GM23248 (cell line): ENCODE results near the gene MAPK8IP1. TPM values are rescaled to one million over a fixed set of nuclear protein-coding genes. Genes with fewer than 3 reads are reported as not detected.

Experiments used
- DNase-seq: peaks from one replicate; pipeline ENCODE4 v3.0.0-alpha.2; 2015
- H2AFZ ChIP-seq: fragments of 200-600 bp; sonication (generic); 2 replicates; pipeline ENCODE4 v1.6.1; 2016; ENCODE audit warnings: antibody characterized with exemption
- H3F3A ChIP-seq: fragments of 200-600 bp; sonication (generic); 2 replicates; pipeline ENCODE4 v1.6.1; 2016; ENCODE audit warnings: mild to moderate bottlenecking, antibody characterized with exemption, mixed run types; ENCODE audit not compliant: insufficient read depth
- H3K27ac ChIP-seq: fragments of 200-600 bp; sonication (generic); 2 replicates; pipeline ENCODE4 v1.5.1; 2016; ENCODE audit warnings: mild to moderate bottlenecking
- H3K27me3 ChIP-seq: fragments of 200-600 bp; sonication (generic); replicated peaks from 2 replicates; pipeline ENCODE4 v1.6.1; 2016; ENCODE audit warnings: mild to moderate bottlenecking; ENCODE audit not compliant: insufficient read depth
- H3K36me3 ChIP-seq: fragments of 200-600 bp; sonication (generic); 2 replicates; pipeline ENCODE4 v1.6.1; 2016; ENCODE audit warnings: low read depth, mild to moderate bottlenecking
- H3K4me1 ChIP-seq: fragments of 200-600 bp; sonication (generic); 2 replicates; pipeline ENCODE4 v1.6.1; 2016; ENCODE audit warnings: mild to moderate bottlenecking; ENCODE audit not compliant: insufficient read depth
- H3K4me2 ChIP-seq: fragments of 200-600 bp; sonication (generic); one replicate; pipeline ENCODE4 v1.6.1; 2016; ENCODE audit warnings: mild to moderate bottlenecking; ENCODE audit not compliant: unreplicated experiment
- H3K4me3 ChIP-seq: fragments of 200-600 bp; sonication (generic); 2 replicates; pipeline ENCODE4 v1.5.1; 2016; ENCODE audit warnings: mild to moderate bottlenecking
- H3K79me2 ChIP-seq: fragments of 200-600 bp; sonication (generic); 2 replicates; pipeline ENCODE4 v1.6.1; 2016; ENCODE audit warnings: mild to moderate bottlenecking; ENCODE audit not compliant: insufficient read depth
- H3K9ac ChIP-seq: fragments of 200-600 bp; sonication (generic); 2 replicates; pipeline ENCODE4 v1.6.1; 2016; ENCODE audit warnings: mild to moderate bottlenecking
- H3K9me2 ChIP-seq: fragments of 200-600 bp; sonication (generic); 2 replicates; pipeline ENCODE4 v1.6.1; 2016; ENCODE audit warnings: mixed run types, mild to moderate bottlenecking, moderate library complexity; ENCODE audit not compliant: insufficient read depth
- H3K9me3 ChIP-seq: fragments of 200-600 bp; sonication (generic); one replicate; pipeline ENCODE4 v1.6.1; 2017; ENCODE audit warnings: low read depth
- H4K20me1 ChIP-seq: fragments of 200-600 bp; sonication (generic); 2 replicates; pipeline ENCODE4 v1.6.0; 2016; ENCODE audit not compliant: insufficient read depth
- EZH2 ChIP-seq: fragments of 200-600 bp; sonication (generic); IDR thresholded peaks from 2 replicates; pipeline ENCODE4 v1.6.1; 2018; ENCODE audit warnings: antibody characterized with exemption, mild to moderate bottlenecking; ENCODE audit not compliant: insufficient read depth, poor library complexity, severe bottlenecking
- EZH2phosphoT487 ChIP-seq: fragments of 200-600 bp; sonication (generic); IDR thresholded peaks from 2 replicates; pipeline ENCODE4 v1.6.1; 2018; ENCODE audit warnings: antibody characterized with exemption, moderate library complexity, mild to moderate bottlenecking, low read depth; ENCODE audit not compliant: insufficient read depth
- WGBS, 2 experiments: methylation state at CpG; one replicate each; pipeline ENCODE4 v1.1.6; 2015 to 2017; ENCODE audit warnings: low lambda C conversion rate in 2 of 2, low coverage in 1 of 2; ENCODE audit errors: missing lambda C conversion rate in 2 of 2; 5-methylcytosine and 5-hydroxymethylcytosine counted together
- in situ Hi-C: fragments of 300-500 bp; cut with MboI; formaldehyde crosslinking; loops from 2 replicates; pipeline ENCODE4 v1.15.0; 2020
- polyA plus RNA-seq: library from polyadenylated mRNA; unstranded; fragments of >200 nt; fragmentation: Nextera tagmentation; extraction: Ambion mirVana; gene quantifications from 2 replicates; pipeline ENCODE4 v1.2.1, GENCODE V29; 2016
- total RNA-seq: library from RNA; depleted of rRNA; stranded (reverse); fragments of >200 nt; shearing (Covaris generic); gene quantifications from 2 replicates; pipeline ENCODE4 v1.2.3, GENCODE V29; 2014

MAPK8IP1 gene
- total and polyA plus RNA-seq, 2 experiments from 2014 or later: 1.8 to 9.5 TPM

- WGBS, 2 experiments: 88 to 89% methylated on average over 10 of the region's 10 CpGs
- H3K27me3 ChIP-seq: no peaks in the 10 kb centered on the region
- H3K4me2 ChIP-seq: no peak overlapping the region
- no peaks in the 10 kb centered on the region for H4K20me1 ChIP-seq
- no peaks in the 10 kb centered on the region for H3F3A ChIP-seq
- no peak overlapping the region for H3K27ac ChIP-seq
- peaks cover 15% of the 10 kb centered on the region for H3K36me3 ChIP-seq
- in situ Hi-C loops: no loop called here
- no peaks in the 10 kb centered on the region for H3K4me1 ChIP-seq
- H3K9ac ChIP-seq: no peak overlapping the region
- no peaks in the 10 kb centered on the region for H3K9me2 ChIP-seq
- no peak for DNase-seq
- no peak overlapping the region for H2AFZ ChIP-seq
- no peaks in the 10 kb centered on the region for H3K9me3 ChIP-seq
- TF ChIP-seq EZH2 (no peak), EZH2phosphoT487 (no peak)
- no peaks in the 10 kb centered on the region for H3K79me2 ChIP-seq
- no peak overlapping the region for H3K4me3 ChIP-seq
Observed at GRCh38 chr11:45931739-45932138, 46.3 kb downstream of the MAPK8IP1 start.

GRCh38 chr11:45932217-45932616, 46.8 kb downstream of the MAPK8IP1 start:
- Histone ChIP-seq H3K9me3 (no peaks in the 10 kb centered on the region), H3K79me2 (no peaks in the 10 kb centered on the region), H3K4me3 (no peak overlapping the region), H3F3A (no peaks in the 10 kb centered on the region), H3K36me3 (peaks cover 19% of the 10 kb centered on the region), H3K4me2 (no peak overlapping the region), H4K20me1 (no peaks in the 10 kb centered on the region), H3K27ac (no peak overlapping the region), H3K27me3 (no peaks in the 10 kb centered on the region), H2AFZ (no peak overlapping the region), H3K4me1 (no peaks in the 10 kb centered on the region), H3K9ac (no peak overlapping the region), H3K9me2 (no peaks in the 10 kb centered on the region)
- in situ Hi-C loops: no loop called here
- DNase-seq: no peak
- 86 to 87% methylated on average over 8 of the region's 8 CpGs for WGBS, 2 experiments
- no peak for TF ChIP-seq EZH2phosphoT487
- no peak for TF ChIP-seq EZH2

DNA sequence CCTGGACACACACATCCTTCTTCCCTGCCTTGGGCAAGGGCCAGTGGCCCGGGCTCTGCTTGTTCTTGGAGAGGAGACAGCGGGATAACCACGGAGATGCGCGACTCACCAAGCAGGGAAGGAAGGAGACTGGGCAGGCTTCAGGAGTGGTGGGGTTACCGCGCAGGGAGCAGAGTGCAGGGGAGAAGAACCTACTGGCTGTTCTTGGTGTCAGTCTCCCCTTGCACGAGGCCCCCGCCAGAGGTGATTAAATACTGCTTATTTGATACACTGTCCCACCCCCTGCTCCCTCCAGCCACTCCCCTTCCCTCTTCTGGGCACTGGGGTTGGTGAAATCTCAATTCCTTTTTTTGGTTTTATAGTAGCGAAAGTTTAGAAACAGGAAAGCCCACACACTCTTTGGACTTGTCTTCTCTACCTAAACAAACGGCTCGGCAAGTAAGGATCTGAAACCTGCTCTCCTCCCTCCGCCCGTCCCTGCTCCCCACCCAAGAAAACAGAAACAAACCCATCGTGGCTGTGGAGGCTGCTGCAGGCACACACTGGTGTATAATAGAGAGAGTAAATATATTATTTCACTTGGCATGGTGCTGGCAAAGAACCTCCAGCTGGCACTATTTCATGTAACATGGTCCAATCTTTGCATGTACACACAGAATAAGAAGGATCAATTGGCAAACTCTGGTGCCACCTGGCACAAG, 47.8 kb downstream of the MAPK8IP1 start:
- Histone ChIP-seq H3K9ac (no peak overlapping the region), H4K20me1 (no peaks in the 10 kb centered on the region), H3K27ac (no peak overlapping the region), H3K9me3 (no peaks in the 10 kb centered on the region), H3K9me2 (no peaks in the 10 kb centered on the region), H3K27me3 (no peaks in the 10 kb centered on the region), H3K4me3 (no peak overlapping the region), H3F3A (no peaks in the 10 kb centered on the region), H3K79me2 (no peaks in the 10 kb centered on the region), H3K4me2 (no peak overlapping the region), H2AFZ (no peak overlapping the region), H3K4me1 (no peaks in the 10 kb centered on the region), H3K36me3 (peaks cover 20% of the 10 kb centered on the region)
- in situ Hi-C loops: no loop called here
- WGBS, 2 experiments: 86 to 89% methylated on average over 15 of the region's 15 CpGs
- TF ChIP-seq EZH2 (no peak), EZH2phosphoT487 (no peak)
- DNase-seq: peak; percentile 31

DNA sequence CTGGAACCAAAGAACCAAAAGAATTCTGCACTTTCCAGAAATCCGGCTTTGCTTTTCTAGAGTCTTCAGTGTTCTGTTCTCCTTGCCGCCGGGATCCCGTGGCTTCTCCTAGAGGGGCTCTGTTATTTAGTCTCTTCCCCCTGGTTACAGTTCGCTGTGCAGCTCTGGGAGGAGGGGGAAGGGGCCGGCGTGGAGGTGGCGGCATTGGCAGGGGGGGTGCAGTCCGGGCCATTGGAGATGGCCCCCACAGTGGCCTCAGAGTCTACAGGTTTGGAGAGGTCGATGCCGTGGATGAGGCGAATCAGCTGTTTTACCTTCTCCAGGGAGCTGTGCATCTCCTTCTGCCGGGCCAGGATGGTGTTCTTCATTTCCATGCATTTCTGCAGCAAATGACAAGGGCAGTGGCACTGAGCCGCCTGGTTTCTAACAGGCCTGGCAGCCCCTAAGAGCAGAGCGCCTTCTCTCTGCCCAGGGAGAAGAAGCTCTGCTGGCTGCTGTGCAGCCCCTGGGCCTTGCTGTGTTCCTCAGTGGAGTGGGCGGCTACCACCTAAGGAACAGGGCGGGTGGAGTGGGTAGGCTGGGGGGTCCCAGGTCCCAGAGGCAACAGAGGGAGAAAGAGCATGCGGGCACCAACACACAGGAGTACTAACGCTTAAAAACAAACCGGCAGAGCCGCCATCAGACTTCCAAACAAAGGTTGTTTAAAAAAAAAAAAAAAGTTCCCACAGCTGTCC, 48.6 kb downstream of the MAPK8IP1 start:
- Histone ChIP-seq H3K9ac (no peak overlapping the region), H3F3A (no peaks in the 10 kb centered on the region), H4K20me1 (no peaks in the 10 kb centered on the region), H3K36me3 (peaks cover 20% of the 10 kb centered on the region), H3K9me3 (no peaks in the 10 kb centered on the region), H3K27ac (no peak overlapping the region), H3K9me2 (no peaks in the 10 kb centered on the region), H3K4me2 (no peak overlapping the region), H3K4me3 (no peak overlapping the region), H3K27me3 (no peaks in the 10 kb centered on the region), H3K79me2 (no peaks in the 10 kb centered on the region), H2AFZ (no peak overlapping the region), H3K4me1 (no peaks in the 10 kb centered on the region)
- in situ Hi-C loops: no loop called here
- 93 to 94% methylated on average over 20 to 21 of the region's 21 CpGs for WGBS, 2 experiments
- no peak for TF ChIP-seq EZH2
- no peak for TF ChIP-seq EZH2phosphoT487
- DNase-seq: no peak
